ENCODE data around the gene MICOS13.

The MICOS13 gene, protein sequence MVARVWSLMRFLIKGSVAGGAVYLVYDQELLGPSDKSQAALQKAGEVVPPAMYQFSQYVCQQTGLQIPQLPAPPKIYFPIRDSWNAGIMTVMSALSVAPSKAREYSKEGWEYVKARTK

DNA sequence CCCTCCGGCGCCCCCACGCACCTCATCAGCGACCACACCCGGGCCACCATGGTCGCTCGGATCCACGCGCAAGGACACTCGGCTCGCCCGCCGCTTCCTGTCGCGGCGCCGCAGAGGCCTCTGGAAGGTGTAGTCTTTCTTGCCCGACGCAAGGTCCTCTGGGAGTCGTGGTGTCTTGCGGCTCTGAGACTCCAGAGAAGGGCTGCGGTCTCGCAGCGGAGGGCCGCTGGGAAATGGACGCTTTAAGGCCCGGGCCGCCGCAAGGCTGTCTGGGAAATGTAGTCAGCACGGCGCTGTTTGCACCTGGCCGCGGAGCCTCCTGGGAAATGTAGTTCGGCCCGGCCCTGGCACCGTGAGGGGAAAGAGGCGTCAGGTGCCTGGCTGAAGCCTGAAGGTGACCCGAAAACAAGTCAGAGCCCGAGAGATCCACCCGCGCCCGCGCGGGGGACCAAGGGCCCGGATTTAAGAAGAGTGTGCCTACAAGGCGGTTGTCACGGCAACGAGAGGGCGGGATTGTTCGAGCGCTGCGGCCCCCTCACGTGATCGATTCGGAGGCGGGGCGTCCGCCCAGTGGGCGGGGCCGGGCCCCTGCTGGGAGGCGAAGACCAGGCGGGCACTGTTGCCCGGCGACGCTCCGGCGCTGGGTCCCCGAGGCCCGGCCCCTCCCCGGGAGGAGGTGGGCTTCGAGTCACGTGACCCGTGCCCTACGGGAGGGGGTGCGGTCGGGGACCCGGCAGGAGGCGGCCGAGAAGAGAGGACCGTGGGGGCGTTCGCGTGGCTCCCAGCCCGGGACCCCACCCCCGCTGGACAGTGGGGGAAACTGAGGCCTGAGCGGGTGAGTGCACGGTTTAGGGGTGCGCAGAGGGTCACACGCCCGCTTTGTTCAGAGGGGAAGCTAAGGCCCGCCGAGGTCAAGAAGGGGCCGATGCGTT is at the start of gene MICOS13, which contains the start of gene HSD11B1L:
TSS of gene MICOS13 (minus strand) at position 80 of the 932 bp plus-strand sequence. CDS start at position 50, 30 bp downstream.
TSS of gene HSD11B1L (plus strand) at position 591 of the 932 bp plus-strand sequence. CDS start 3,806 bp downstream, outside the sequence.
- peak within 1 kb of the TSS; percentile 57 to 99 (median 89) for H3K9ac ChIP-seq (ENCODE audit: low read length in 5 of 5)
- H3K27me3 ChIP-seq (ENCODE audit: control insufficient read depth in 5 of 5, insufficient read depth in 4 of 5, low read length in 5 of 5), result no peaks in the 10 kb centered on the region
- peaks cover 3 to 20% (median 19%) of the 10 kb centered on the region in 5 donors for H3K4me1 ChIP-seq (ENCODE audit: control insufficient read depth in 5 of 5, insufficient read depth in 5 of 5, low read length in 5 of 5)
- peak within 1 kb of the TSS; percentile 79 for H3K27ac ChIP-seq (ENCODE audit: low read depth, low read length)
- peak within 1 kb of the TSS; percentile 86 to 98 (median 95) for H3K4me3 ChIP-seq (ENCODE audit: low read depth in 1 of 5, low read length in 5 of 5)
- H3K9me3 ChIP-seq (ENCODE audit: control insufficient read depth in 5 of 5, low read length in 5 of 5), result no peaks in the 10 kb centered on the region
- peaks cover 0 to 11% (median 5%) of the 10 kb centered on the region in 5 donors for H3K36me3 ChIP-seq (ENCODE audit: control insufficient read depth in 5 of 5, insufficient read depth in 5 of 5, low read length in 5 of 5)

DNA sequence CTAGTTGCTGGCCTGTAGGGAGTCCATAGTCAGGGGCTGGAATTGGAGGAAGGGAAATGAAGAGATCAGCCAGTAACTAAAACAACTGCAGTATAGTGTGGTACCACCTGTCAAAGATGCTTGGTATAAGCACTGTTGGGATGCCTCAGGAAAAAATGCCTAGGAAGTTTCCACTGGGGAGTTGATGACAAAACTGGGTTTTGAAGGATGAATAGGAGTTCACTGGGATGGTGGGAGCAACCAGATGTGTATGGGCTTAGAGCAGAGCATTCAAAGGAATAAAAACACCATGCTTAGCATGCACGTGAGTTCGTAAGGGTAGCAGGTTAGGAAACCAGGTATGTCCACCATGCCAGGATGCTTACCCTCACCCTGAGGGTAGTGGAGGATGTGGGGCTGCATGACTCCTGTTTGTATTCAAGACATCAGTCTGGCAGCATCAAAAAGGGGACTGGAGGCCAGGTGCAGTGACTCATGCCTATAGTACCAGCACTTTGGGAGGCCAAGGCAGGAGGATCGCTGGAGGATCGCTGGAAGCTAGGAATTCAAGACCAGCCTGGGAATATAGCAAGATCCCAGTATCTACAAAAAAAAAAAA is 47.2 kb upstream of the MICOS13 start:
- Histone ChIP-seq H3K9ac (ENCODE audit: low read length in 5 of 5) (no peak overlapping the region), H3K27ac (ENCODE audit: low read depth, low read length) (no peak overlapping the region), H3K27me3 (ENCODE audit: control insufficient read depth in 5 of 5, insufficient read depth in 4 of 5, low read length in 5 of 5) (peaks cover 0 to 5% (median 0%) of the 10 kb centered on the region in 5 donors), H3K4me3 (ENCODE audit: low read depth in 1 of 5, low read length in 5 of 5) (no peak overlapping the region), H3K36me3 (ENCODE audit: control insufficient read depth in 5 of 5, insufficient read depth in 5 of 5, low read length in 5 of 5) (no peaks in the 10 kb centered on the region), H3K4me1 (ENCODE audit: control insufficient read depth in 5 of 5, insufficient read depth in 5 of 5, low read length in 5 of 5) (no peaks in the 10 kb centered on the region), H3K9me3 (ENCODE audit: control insufficient read depth in 5 of 5, low read length in 5 of 5) (peaks cover 0 to 8% (median 2%) of the 10 kb centered on the region in 5 donors)

DNA sequence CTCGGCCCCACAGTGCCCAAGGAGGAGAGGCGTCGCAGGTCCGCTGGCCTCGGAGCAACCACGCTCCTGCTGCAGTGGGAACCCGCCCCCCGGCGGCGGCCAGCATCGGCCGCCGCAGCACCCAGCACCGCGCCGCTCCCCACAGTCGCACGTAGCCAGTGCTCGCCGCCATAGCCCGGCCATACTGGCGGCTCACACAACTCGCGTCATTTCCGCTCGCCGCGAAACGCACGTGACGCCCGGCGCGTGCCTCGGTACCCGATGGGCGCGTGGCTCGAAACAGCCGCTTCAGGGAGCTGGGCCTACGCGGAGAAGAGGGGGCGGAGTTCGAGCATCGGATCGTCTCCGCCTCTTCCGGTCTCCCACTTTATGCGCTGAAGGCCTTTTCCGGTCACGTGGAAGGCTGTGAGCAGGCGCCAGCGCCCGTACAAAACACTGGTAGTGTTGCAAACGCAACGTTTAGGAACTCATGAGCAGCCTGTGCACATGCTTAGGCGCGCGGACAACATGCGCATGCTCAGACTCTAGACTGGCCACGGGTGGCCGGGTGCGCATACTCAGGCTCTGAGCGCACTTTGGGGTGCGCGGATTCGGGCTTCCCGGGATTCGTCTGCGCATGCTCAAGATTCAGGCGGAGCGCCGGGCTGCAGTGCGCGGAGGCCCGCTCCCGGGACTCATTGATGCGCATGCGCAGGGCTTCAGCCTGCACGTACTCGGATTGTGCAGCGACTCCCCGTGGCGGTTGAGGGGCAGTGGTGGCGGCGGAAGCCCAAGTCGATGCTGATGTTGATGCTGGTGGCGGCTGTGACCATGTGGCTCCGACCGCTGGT is 39.9 kb upstream of the MICOS13 start, which contains the start of the genes CATSPERD and LONP1:
TSS of gene CATSPERD (plus strand) at position 677 of the 830 bp plus-strand sequence. CDS start at position 778, 101 bp downstream.
TSS of gene LONP1 (minus strand) at position 186 of the 830 bp plus-strand sequence. CDS start at position 172, 14 bp downstream.
- Histone ChIP-seq H3K4me3 (ENCODE audit: low read depth in 1 of 5, low read length in 5 of 5) (peak within 1 kb of the TSS; percentile 88 to 96 (median 92)), H3K4me1 (ENCODE audit: control insufficient read depth in 5 of 5, insufficient read depth in 5 of 5, low read length in 5 of 5) (peaks cover 4 to 26% (median 24%) of the 10 kb centered on the region in 5 donors), H3K27ac (ENCODE audit: low read depth, low read length) (peak within 1 kb of the TSS; percentile 92), H3K36me3 (ENCODE audit: control insufficient read depth in 5 of 5, insufficient read depth in 5 of 5, low read length in 5 of 5) (peaks cover 0 to 7% (median 5%) of the 10 kb centered on the region in 5 donors), H3K9ac (ENCODE audit: low read length in 5 of 5) (peak within 1 kb of the TSS; percentile 75 to 95 (median 93)), H3K9me3 (ENCODE audit: control insufficient read depth in 5 of 5, low read length in 5 of 5) (no peaks in the 10 kb centered on the region), H3K27me3 (ENCODE audit: control insufficient read depth in 5 of 5, insufficient read depth in 4 of 5, low read length in 5 of 5) (no peaks in the 10 kb centered on the region)

DNA sequence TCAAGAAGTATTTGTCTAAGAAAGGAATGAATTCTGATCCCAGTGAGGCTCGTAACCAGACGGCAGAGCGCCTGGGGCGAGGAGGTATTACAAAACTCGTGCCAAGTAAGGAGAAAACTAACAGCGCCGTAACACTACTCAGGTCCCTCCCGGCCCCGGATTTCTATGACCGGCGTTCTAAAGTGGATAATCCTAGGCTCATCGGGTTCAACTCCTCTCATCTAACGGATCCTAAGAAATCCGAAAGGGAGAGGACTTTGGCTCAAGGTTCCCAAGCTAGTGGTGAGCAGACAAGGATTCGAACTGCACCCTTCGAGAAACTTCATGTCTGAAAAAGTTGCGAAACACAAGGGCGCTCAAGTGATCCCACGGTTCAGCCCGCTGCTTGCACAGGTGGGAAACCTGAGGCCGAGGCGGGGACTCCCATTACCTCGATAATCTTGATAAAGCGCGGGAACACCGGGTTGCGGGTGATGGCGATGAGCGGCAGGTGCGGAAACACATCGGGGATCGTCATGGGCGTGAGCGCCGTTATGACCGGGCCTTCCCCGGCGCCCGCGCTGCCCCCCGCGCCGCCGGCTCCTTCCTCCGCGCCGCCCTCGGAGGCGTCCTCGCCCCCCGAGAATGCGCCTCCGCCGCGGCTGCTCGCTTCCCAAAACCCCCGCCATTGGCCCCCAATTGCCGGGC is 39.1 kb upstream of the MICOS13 start:
- Histone ChIP-seq H3K27me3 (ENCODE audit: control insufficient read depth in 5 of 5, insufficient read depth in 4 of 5, low read length in 5 of 5) (no peaks in the 10 kb centered on the region), H3K9me3 (ENCODE audit: control insufficient read depth in 5 of 5, low read length in 5 of 5) (no peaks in the 10 kb centered on the region), H3K4me1 (ENCODE audit: control insufficient read depth in 5 of 5, insufficient read depth in 5 of 5, low read length in 5 of 5) (peaks cover 4 to 26% (median 24%) of the 10 kb centered on the region in 5 donors), H3K4me3 (ENCODE audit: low read depth in 1 of 5, low read length in 5 of 5) (peak overlapping the region; percentile 88 to 96 (median 92)), H3K27ac (ENCODE audit: low read depth, low read length) (peak overlapping the region; percentile 92), H3K9ac (ENCODE audit: low read length in 5 of 5) (peak overlapping the region; percentile 75 to 95 (median 93)), H3K36me3 (ENCODE audit: control insufficient read depth in 5 of 5, insufficient read depth in 5 of 5, low read length in 5 of 5) (peaks cover 0 to 7% (median 5%) of the 10 kb centered on the region in 5 donors)

DNA sequence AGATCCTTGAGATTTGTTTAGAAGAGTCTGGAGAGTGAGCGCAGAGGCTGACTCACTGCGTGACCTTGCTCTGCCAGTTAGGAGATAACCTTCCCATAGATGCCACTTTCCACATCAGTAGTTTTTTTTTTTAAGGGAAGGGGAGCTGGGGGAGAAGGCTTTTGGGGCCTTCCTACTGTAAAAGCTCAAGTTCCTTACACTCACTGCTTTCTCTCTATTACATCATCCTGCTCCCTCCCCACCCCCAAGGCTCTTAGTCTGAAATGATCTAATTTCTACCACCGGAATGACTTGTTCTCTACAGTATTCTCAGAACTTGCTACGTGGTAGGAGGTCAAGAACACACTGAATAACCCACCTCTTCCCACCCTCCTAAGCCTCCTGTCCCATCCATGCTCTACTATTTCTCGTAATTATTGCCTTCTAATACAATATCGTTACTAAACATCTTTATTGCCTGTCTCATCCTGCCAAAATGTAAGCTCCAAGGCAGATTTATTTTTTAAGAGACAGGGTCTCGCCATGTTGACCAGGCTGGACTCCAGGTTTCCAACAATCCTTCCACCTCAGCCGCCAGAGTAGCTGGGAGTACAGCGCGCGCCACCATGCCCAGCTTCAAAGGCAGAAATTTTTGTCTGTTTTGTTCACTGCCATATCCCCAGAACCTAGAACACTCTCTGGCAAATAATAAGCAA is 38.4 kb upstream of the MICOS13 start:
- peak overlapping the region; percentile 92 for H3K27ac ChIP-seq (ENCODE audit: low read depth, low read length)

DNA sequence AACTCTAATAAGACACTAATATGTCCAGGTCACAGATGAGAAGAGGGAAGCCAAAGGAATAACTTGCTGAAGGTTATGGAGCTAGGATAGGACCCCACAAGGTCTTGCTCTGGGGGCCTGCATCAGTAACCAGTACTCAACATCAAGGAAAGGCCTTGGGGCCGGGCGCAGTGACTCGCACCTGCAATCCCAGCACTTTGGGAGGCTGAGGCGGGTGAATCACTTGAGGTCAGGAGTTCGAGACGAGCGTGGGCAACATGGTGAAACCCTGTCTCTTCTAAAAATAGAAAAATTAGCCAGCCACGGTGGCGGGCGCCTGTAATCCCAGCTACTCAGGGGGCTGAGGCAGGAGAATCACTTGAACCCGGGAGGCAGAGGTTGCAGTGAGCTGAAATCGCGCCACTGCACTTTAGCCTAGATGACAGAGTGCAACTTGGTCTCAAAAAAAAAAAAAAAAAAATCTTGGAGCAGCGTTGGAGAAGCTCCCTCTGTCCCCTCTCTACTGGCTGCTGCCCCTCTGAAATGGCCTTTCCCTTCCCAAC is 37.8 kb upstream of the MICOS13 start:
- no peaks in the 10 kb centered on the region for H3K27me3 ChIP-seq (ENCODE audit: control insufficient read depth in 5 of 5, insufficient read depth in 4 of 5, low read length in 5 of 5)
- H3K4me3 ChIP-seq (ENCODE audit: low read depth in 1 of 5, low read length in 5 of 5), result peak overlapping the region in 1 of 5 donors; percentile 92
- peak overlapping the region in 2 of 5 donors; percentile 75 to 94 for H3K9ac ChIP-seq (ENCODE audit: low read length in 5 of 5)
- H3K9me3 ChIP-seq (ENCODE audit: control insufficient read depth in 5 of 5, low read length in 5 of 5), result no peaks in the 10 kb centered on the region
- peak overlapping the region; percentile 92 for H3K27ac ChIP-seq (ENCODE audit: low read depth, low read length)
- peaks cover 0 to 18% (median 14%) of the 10 kb centered on the region in 5 donors for H3K36me3 ChIP-seq (ENCODE audit: control insufficient read depth in 5 of 5, insufficient read depth in 5 of 5, low read length in 5 of 5)
- peaks cover 4 to 26% (median 24%) of the 10 kb centered on the region in 5 donors for H3K4me1 ChIP-seq (ENCODE audit: control insufficient read depth in 5 of 5, insufficient read depth in 5 of 5, low read length in 5 of 5)

More for the DNA sequence above, 38.4 kb upstream of the MICOS13 start:
- peak overlapping the region; percentile 88 to 96 (median 92) for H3K4me3 ChIP-seq (ENCODE audit: low read depth in 1 of 5, low read length in 5 of 5)
- peak overlapping the region; percentile 75 to 95 (median 93) for H3K9ac ChIP-seq (ENCODE audit: low read length in 5 of 5)
- H3K27me3 ChIP-seq (ENCODE audit: control insufficient read depth in 5 of 5, insufficient read depth in 4 of 5, low read length in 5 of 5), result no peaks in the 10 kb centered on the region
- peaks cover 0 to 12% (median 8%) of the 10 kb centered on the region in 5 donors for H3K36me3 ChIP-seq (ENCODE audit: control insufficient read depth in 5 of 5, insufficient read depth in 5 of 5, low read length in 5 of 5)
- H3K4me1 ChIP-seq (ENCODE audit: control insufficient read depth in 5 of 5, insufficient read depth in 5 of 5, low read length in 5 of 5), result peaks cover 4 to 26% (median 24%) of the 10 kb centered on the region in 5 donors
- no peaks in the 10 kb centered on the region for H3K9me3 ChIP-seq (ENCODE audit: control insufficient read depth in 5 of 5, low read length in 5 of 5)

DNA sequence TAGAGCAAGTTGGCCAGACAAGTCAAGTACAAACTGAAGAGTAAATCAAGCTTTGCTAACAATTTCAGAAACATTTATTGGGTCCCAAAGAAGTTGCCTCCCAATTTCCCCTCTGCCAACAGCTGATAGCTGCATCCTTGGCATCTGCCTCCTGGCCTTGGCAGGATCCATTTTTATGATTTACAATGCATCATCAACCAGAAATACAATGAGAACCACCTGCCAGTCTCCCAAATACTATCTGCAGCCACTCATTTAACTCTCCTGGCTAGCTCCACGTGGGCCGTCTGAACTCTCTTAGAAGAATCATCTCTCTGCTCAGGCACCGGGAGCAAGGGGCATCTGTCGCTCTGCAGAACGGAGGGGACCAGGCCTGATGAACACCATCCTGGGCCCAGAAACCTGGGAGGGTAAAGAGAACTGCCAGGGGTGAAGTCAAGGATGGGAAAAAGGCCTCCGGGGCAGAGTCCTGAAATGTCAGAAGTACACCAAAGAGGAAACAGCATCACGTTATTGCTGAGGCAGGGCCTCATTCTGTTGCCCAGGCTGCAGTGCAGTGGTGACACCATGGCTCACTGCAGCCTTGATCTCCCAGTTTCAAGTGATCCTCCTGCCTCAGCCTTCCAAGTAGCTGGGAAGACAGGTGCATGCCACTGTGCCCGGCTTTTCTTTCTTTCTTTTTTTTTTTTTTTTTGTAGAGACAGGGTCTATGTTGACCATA is 37.1 kb upstream of the MICOS13 start:
- Histone ChIP-seq H3K27ac (ENCODE audit: low read depth, low read length) (no peak overlapping the region), H3K36me3 (ENCODE audit: control insufficient read depth in 5 of 5, insufficient read depth in 5 of 5, low read length in 5 of 5) (peaks cover 0 to 25% (median 21%) of the 10 kb centered on the region in 5 donors), H3K4me3 (ENCODE audit: low read depth in 1 of 5, low read length in 5 of 5) (no peak overlapping the region), H3K9me3 (ENCODE audit: control insufficient read depth in 5 of 5, low read length in 5 of 5) (no peaks in the 10 kb centered on the region), H3K4me1 (ENCODE audit: control insufficient read depth in 5 of 5, insufficient read depth in 5 of 5, low read length in 5 of 5) (peaks cover 4 to 26% (median 24%) of the 10 kb centered on the region in 5 donors), H3K27me3 (ENCODE audit: control insufficient read depth in 5 of 5, insufficient read depth in 4 of 5, low read length in 5 of 5) (no peaks in the 10 kb centered on the region), H3K9ac (ENCODE audit: low read length in 5 of 5) (no peak overlapping the region)

DNA sequence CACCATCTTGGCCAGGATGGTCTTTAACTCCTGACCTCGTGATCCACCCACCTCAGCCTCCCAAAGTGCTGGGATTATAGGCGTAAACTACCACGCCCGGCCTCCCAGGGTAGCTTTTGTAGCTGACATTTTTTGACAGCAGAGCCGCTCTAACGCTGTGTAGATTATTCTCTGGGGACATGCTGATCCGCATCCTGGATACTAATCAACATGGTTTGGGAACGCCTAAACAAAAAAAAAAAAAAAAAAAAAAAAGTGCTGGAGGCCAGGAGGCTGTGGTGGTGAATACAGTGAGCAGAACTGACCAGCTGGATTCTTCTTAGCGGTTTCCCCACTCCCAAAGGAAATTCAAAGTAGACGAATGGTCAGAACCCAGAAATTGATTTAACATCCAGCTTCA is 34.5 kb upstream of the MICOS13 start:
- Histone ChIP-seq H3K4me1 (ENCODE audit: control insufficient read depth in 5 of 5, insufficient read depth in 5 of 5, low read length in 5 of 5) (peaks cover 4 to 22% (median 20%) of the 10 kb centered on the region in 5 donors), H3K27me3 (ENCODE audit: control insufficient read depth in 5 of 5, insufficient read depth in 4 of 5, low read length in 5 of 5) (no peaks in the 10 kb centered on the region), H3K9me3 (ENCODE audit: control insufficient read depth in 5 of 5, low read length in 5 of 5) (no peaks in the 10 kb centered on the region), H3K4me3 (ENCODE audit: low read depth in 1 of 5, low read length in 5 of 5) (no peak overlapping the region), H3K9ac (ENCODE audit: low read length in 5 of 5) (no peak overlapping the region), H3K36me3 (ENCODE audit: control insufficient read depth in 5 of 5, insufficient read depth in 5 of 5, low read length in 5 of 5) (peaks cover 0 to 48% (median 42%) of the 10 kb centered on the region in 5 donors), H3K27ac (ENCODE audit: low read depth, low read length) (no peak overlapping the region)
